Mononuclear cell (primary cell): Measurements from ENCODE around the gene ACSS3. TPM values are rescaled to one million over a fixed set of nuclear protein-coding genes. Genes with fewer than 3 reads are reported as not detected.
"Not testable (repeated sequence)": the region's sequence is repeated elsewhere in the genome, so short reads cannot be mapped to it uniquely, and the experiment has no call there.

ENCODE experiments used
- H3K27me3 ChIP-seq: 2 replicates; pipeline ENCODE4 v1.6.0; 2011; ENCODE audit warnings: low read length, control low read depth; ENCODE audit not compliant: insufficient read depth
- H3K4me1 ChIP-seq: 2 replicates; pipeline ENCODE4 v1.5.1; 2011; ENCODE audit warnings: mild to moderate bottlenecking, low read length, control low read depth; ENCODE audit not compliant: insufficient read depth
- H3K4me3 ChIP-seq: 2 replicates; pipeline ENCODE4 v1.5.1; 2011; ENCODE audit warnings: mild to moderate bottlenecking, low read length, moderate library complexity
- H3K9me3 ChIP-seq: 2 replicates; pipeline ENCODE4 v1.5.1; 2011; ENCODE audit warnings: low read depth, mild to moderate bottlenecking, control low read depth, low read length
- total RNA-seq: library from RNA; depleted of rRNA; stranded (reverse); fragments of >200 nt; gene quantifications from one replicate; pipeline ENCODE4 v1.2.3, GENCODE V29; 2012

Gene ACSS3
- total RNA-seq, 1 donor = 0.10 TPM

GRCh38 chr12:81209772-81210225 lies 131.9 kb downstream of the ACSS3 start:
- not testable (repeated sequence) for H3K4me1 ChIP-seq, H3K27me3 ChIP-seq, H3K9me3 ChIP-seq, H3K4me3 ChIP-seq

GRCh38 chr12:81211306-81211705 lies 133.4 kb downstream of the ACSS3 start:
- no peak overlapping the region for H3K4me3 ChIP-seq
- H3K4me1 ChIP-seq = no peaks in the 10 kb centered on the region
- no peaks in the 10 kb centered on the region for H3K27me3 ChIP-seq
- no peaks in the 10 kb centered on the region for H3K9me3 ChIP-seq

- no peaks in the 10 kb centered on the region for H3K4me1 ChIP-seq
- no peaks in the 10 kb centered on the region for H3K9me3 ChIP-seq
- H3K4me3 ChIP-seq = no peak overlapping the region
- H3K27me3 ChIP-seq = no peaks in the 10 kb centered on the region
These were observed 135.3 kb downstream of the ACSS3 start for GRCh38 chr12:81212996-81213696.

- H3K4me3 ChIP-seq = no peak overlapping the region
- no peaks in the 10 kb centered on the region for H3K27me3 ChIP-seq
- no peaks in the 10 kb centered on the region for H3K4me1 ChIP-seq
- H3K9me3 ChIP-seq = no peaks in the 10 kb centered on the region
These were observed 138.9 kb downstream of the ACSS3 start for GRCh38 chr12:81216739-81217138.

GRCh38 chr12:81221681-81222080 lies 143.8 kb downstream of the ACSS3 start:
- H3K4me3 ChIP-seq = no peak overlapping the region
- H3K27me3 ChIP-seq = no peaks in the 10 kb centered on the region
- no peaks in the 10 kb centered on the region for H3K4me1 ChIP-seq
- no peaks in the 10 kb centered on the region for H3K9me3 ChIP-seq

- H3K4me3 ChIP-seq = no peak overlapping the region
- no peaks in the 10 kb centered on the region for H3K27me3 ChIP-seq
- no peaks in the 10 kb centered on the region for H3K9me3 ChIP-seq
- H3K4me1 ChIP-seq = no peaks in the 10 kb centered on the region
These were observed 145.1 kb downstream of the ACSS3 start for GRCh38 chr12:81222846-81223592.

- Histone ChIP-seq H3K9me3 (no peaks in the 10 kb centered on the region), H3K27me3 (no peaks in the 10 kb centered on the region), H3K4me1 (no peaks in the 10 kb centered on the region), H3K4me3 (no peak overlapping the region)
These were observed 146.7 kb downstream of the ACSS3 start for GRCh38 chr12:81224626-81225025.

GRCh38 chr12:81229759-81230158 lies 151.9 kb downstream of the ACSS3 start:
- Histone ChIP-seq H3K27me3 (no peaks in the 10 kb centered on the region), H3K4me3 (no peak overlapping the region), H3K9me3 (no peaks in the 10 kb centered on the region)

GRCh38 chr12:81231574-81232368 lies 153.9 kb downstream of the ACSS3 start:
- no peaks in the 10 kb centered on the region for H3K27me3 ChIP-seq
- no peaks in the 10 kb centered on the region for H3K4me1 ChIP-seq
- H3K9me3 ChIP-seq = no peaks in the 10 kb centered on the region
- no peak overlapping the region for H3K4me3 ChIP-seq

More at GRCh38 chr12:81229759-81230158, 151.9 kb downstream of the ACSS3 start:
- no peaks in the 10 kb centered on the region for H3K4me1 ChIP-seq

- Histone ChIP-seq H3K27me3 (no peaks in the 10 kb centered on the region), H3K4me3 (no peak overlapping the region), H3K4me1 (no peaks in the 10 kb centered on the region), H3K9me3 (no peaks in the 10 kb centered on the region)
These were observed 167.6 kb downstream of the ACSS3 start for GRCh38 chr12:81245458-81245857.

GRCh38 chr12:81245907-81246570 lies 168.2 kb downstream of the ACSS3 start:
- H3K4me3 ChIP-seq = no peak overlapping the region
- H3K4me1 ChIP-seq = no peaks in the 10 kb centered on the region
- no peaks in the 10 kb centered on the region for H3K9me3 ChIP-seq
- no peaks in the 10 kb centered on the region for H3K27me3 ChIP-seq

- Histone ChIP-seq H3K9me3 (no peaks in the 10 kb centered on the region), H3K4me1 (no peaks in the 10 kb centered on the region), H3K27me3 (no peaks in the 10 kb centered on the region), H3K4me3 (no peak overlapping the region)
These were observed 172.1 kb downstream of the ACSS3 start for GRCh38 chr12:81249976-81250375.

- H3K9me3 ChIP-seq = no peaks in the 10 kb centered on the region
- H3K4me3 ChIP-seq = no peak overlapping the region
- H3K4me1 ChIP-seq = no peaks in the 10 kb centered on the region
- no peaks in the 10 kb centered on the region for H3K27me3 ChIP-seq
These were observed 174.3 kb downstream of the ACSS3 start for GRCh38 chr12:81252228-81252627.

GRCh38 chr12:81253360-81253759 lies 175.5 kb downstream of the ACSS3 start:
- Histone ChIP-seq H3K27me3 (no peaks in the 10 kb centered on the region), H3K4me3 (no peak overlapping the region), H3K9me3 (no peaks in the 10 kb centered on the region), H3K4me1 (no peaks in the 10 kb centered on the region)

GRCh38 chr12:81255456-81255855 lies 177.6 kb downstream of the ACSS3 start:
- H3K4me3 ChIP-seq = no peak overlapping the region
- H3K4me1 ChIP-seq = no peaks in the 10 kb centered on the region
- no peaks in the 10 kb centered on the region for H3K27me3 ChIP-seq
- no peaks in the 10 kb centered on the region for H3K9me3 ChIP-seq
